GM20000 (cell line): Measurements from ENCODE around the gene FOXP1.
"Not testable (repeated sequence)": the region's sequence is repeated elsewhere in the genome, so short reads cannot be mapped to it uniquely, and the experiment has no call there.

Experiments used
- DNase-seq: peaks from one replicate; pipeline ENCODE4 v3.0.0; 2012; ENCODE audit warnings: low spot score
- TF ChIP-seq, protein P1 (sequence below): IDR thresholded peaks from 2 replicates; pipeline ENCODE4 v1.5.1; 2012; ENCODE audit warnings: mild to moderate bottlenecking, control low read depth; ENCODE audit errors: extremely low read depth, missing control alignments

The FOXP1 gene

GRCh38 chr3:71026634-71027578 lies 556.6 kb downstream of the FOXP1 start:
- no peak for DNase-seq
- TF ChIP-seq, protein P1, sequence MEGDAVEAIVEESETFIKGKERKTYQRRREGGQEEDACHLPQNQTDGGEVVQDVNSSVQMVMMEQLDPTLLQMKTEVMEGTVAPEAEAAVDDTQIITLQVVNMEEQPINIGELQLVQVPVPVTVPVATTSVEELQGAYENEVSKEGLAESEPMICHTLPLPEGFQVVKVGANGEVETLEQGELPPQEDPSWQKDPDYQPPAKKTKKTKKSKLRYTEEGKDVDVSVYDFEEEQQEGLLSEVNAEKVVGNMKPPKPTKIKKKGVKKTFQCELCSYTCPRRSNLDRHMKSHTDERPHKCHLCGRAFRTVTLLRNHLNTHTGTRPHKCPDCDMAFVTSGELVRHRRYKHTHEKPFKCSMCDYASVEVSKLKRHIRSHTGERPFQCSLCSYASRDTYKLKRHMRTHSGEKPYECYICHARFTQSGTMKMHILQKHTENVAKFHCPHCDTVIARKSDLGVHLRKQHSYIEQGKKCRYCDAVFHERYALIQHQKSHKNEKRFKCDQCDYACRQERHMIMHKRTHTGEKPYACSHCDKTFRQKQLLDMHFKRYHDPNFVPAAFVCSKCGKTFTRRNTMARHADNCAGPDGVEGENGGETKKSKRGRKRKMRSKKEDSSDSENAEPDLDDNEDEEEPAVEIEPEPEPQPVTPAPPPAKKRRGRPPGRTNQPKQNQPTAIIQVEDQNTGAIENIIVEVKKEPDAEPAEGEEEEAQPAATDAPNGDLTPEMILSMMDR, result no peak

GRCh38 chr3:71025516-71025915 lies 558.0 kb downstream of the FOXP1 start:
- TF ChIP-seq, protein P1, result no peak
- DNase-seq, result no peak

GRCh38 chr3:71025010-71025409 lies 558.5 kb downstream of the FOXP1 start:
- TF ChIP-seq, protein P1, result no peak

GRCh38 chr3:71022551-71023335 lies 560.8 kb downstream of the FOXP1 start:
- TF ChIP-seq, protein P1, result no peak
- no peak for DNase-seq

More at GRCh38 chr3:71025010-71025409, 558.5 kb downstream of the FOXP1 start:
- DNase-seq, result no peak

GRCh38 chr3:71018799-71019198 lies 564.7 kb downstream of the FOXP1 start:
- TF ChIP-seq, protein P1, result no peak
- no peak for DNase-seq

DNA sequence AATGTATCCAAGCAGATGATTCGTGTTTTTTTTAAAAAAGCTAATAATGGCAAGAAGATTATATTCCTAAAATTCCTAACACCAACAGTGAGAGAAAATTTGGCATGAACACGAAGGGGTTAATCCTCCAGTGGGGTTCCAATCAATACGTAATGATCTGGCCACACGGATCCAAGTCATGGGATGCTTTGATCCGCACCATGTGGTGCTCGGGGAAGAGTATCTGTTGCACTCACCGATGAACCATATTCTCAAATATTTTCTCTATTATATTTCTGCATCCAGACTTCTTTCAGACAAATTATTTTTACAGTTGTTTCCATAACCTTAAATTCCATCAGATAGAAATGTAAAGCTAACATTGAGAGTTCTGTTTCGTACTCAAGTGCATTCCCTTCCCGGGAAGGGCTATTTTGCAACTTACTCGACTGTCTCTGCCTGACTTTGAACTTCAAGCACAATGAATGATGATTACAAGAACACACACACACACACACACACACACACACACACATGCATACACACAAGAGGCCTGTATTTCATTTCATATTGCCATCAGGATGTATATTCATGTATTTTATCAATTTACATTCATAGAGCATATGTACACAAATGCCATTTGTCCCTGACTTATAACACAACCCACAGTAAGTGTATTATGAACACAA lies 567.2 kb downstream of the FOXP1 start:
- TF ChIP-seq, protein P1, result no peak
- DNase-seq, result no peak

DNA sequence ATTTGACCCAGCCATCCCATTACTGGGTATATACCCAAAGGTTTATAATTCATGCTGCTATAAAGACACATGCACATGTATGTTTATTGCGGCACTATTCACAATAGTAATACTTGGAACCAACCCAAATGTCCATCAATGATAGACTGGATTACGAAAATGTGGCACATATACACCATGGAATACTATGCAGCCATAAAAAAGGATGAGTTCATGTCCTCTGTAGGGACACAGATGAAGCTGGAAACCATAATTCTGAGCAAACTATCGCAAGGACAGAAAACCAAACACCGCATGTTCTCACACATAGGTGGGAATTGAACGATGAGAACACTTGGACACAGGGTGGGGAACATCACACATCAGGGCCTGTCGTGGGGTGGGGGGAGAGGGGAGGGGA lies 568.9 kb downstream of the FOXP1 start:
- DNase-seq, result not testable (repeated sequence)
